ENCODE data around the gene TBL1X.

DNA sequence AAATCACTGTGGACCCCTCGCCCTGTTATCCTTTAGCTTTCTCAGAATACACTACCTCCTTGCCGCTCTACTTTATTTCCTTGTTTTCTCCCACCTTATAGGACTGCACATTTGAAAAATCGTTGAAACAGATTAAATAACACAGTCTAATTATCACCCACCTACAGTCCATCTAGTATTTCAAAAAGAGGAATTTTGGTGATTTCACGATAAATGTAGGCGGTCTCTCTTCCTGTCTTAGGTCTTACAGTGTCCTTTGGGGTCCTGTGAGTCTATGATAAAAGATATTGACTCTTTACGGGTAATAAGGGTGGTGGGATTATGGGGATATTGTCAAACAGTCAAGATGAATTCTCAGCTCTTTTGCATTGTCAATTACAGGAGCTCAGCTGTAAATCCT lies 2.4 kb upstream of the TBL1X start:
- TF ChIP-seq, protein P1, sequence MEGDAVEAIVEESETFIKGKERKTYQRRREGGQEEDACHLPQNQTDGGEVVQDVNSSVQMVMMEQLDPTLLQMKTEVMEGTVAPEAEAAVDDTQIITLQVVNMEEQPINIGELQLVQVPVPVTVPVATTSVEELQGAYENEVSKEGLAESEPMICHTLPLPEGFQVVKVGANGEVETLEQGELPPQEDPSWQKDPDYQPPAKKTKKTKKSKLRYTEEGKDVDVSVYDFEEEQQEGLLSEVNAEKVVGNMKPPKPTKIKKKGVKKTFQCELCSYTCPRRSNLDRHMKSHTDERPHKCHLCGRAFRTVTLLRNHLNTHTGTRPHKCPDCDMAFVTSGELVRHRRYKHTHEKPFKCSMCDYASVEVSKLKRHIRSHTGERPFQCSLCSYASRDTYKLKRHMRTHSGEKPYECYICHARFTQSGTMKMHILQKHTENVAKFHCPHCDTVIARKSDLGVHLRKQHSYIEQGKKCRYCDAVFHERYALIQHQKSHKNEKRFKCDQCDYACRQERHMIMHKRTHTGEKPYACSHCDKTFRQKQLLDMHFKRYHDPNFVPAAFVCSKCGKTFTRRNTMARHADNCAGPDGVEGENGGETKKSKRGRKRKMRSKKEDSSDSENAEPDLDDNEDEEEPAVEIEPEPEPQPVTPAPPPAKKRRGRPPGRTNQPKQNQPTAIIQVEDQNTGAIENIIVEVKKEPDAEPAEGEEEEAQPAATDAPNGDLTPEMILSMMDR (conservative IDR thresholded peaks at IDR 0.05; ENCODE audit: low read depth, low read length): no peak
- TF ChIP-seq EZH2phosphoT487 (IDR thresholded peaks at IDR 0.05; ENCODE audit: borderline replicate concordance, low read length): no peak
